ENCODE data around the gene NEGR1.
"Not testable (repeated sequence)": the region's sequence is repeated elsewhere in the genome, so short reads cannot be mapped to it uniquely, and the experiment has no call there.

The NEGR1 gene

GRCh38 chr1:72282271-72283021 is at the start of gene NEGR1:
Gene NEGR1, minus strand, starts transcription at chr1:72282539.
- DNase-seq = peak; percentile 59

- no peak for DNase-seq
These were observed 44.2 kb upstream of the NEGR1 start for GRCh38 chr1:72326494-72326893.

- no peak for DNase-seq
These were observed 42.1 kb upstream of the NEGR1 start for GRCh38 chr1:72324451-72324850.

- DNase-seq = no peak
These were observed 40.6 kb upstream of the NEGR1 start for GRCh38 chr1:72322910-72323309.

GRCh38 chr1:72296501-72296900 is 14.2 kb upstream of the NEGR1 start:
- DNase-seq = no peak

- no peak for DNase-seq
These were observed 6.5 kb upstream of the NEGR1 start for GRCh38 chr1:72288886-72289285.

- no peak for DNase-seq
These were observed 4.1 kb upstream of the NEGR1 start for GRCh38 chr1:72286401-72286800.

- no peak for DNase-seq
These were observed 2.7 kb upstream of the NEGR1 start for GRCh38 chr1:72285074-72285425.

- no peak for DNase-seq
These were observed 2.2 kb upstream of the NEGR1 start for GRCh38 chr1:72284348-72285073.

GRCh38 chr1:72284084-72284347 is 1.7 kb upstream of the NEGR1 start:
- no peak for DNase-seq

- DNase-seq = peak; percentile 14
These were observed 1.2 kb upstream of the NEGR1 start for GRCh38 chr1:72283307-72284083.

GRCh38 chr1:72283022-72283306 is 625 bp upstream of the NEGR1 start:
- DNase-seq = no peak

- no peak for DNase-seq
These were observed 585 bp downstream of the NEGR1 start for GRCh38 chr1:72281637-72282270.

- no peak for DNase-seq
These were observed 1.2 kb downstream of the NEGR1 start for GRCh38 chr1:72281144-72281543.

- no peak for DNase-seq
These were observed 1.6 kb downstream of the NEGR1 start for GRCh38 chr1:72280711-72281110.

- no peak for DNase-seq
These were observed 2.2 kb downstream of the NEGR1 start for GRCh38 chr1:72280131-72280530.

- no peak for DNase-seq
These were observed 3.9 kb downstream of the NEGR1 start for GRCh38 chr1:72278461-72278860.

GRCh38 chr1:72271555-72272085 is 10.7 kb downstream of the NEGR1 start:
- no peak for DNase-seq

- DNase-seq = no peak
These were observed 19.6 kb downstream of the NEGR1 start for GRCh38 chr1:72262735-72263134.

- DNase-seq = no peak
These were observed 29.2 kb downstream of the NEGR1 start for GRCh38 chr1:72253132-72253531.

GRCh38 chr1:72241397-72241796 is 40.9 kb downstream of the NEGR1 start:
- no peak for DNase-seq

GRCh38 chr1:72235931-72236330 is 46.4 kb downstream of the NEGR1 start:
- DNase-seq = not testable (repeated sequence)

GRCh38 chr1:72235062-72235461 is 47.3 kb downstream of the NEGR1 start:
- no peak for DNase-seq

- DNase-seq = no peak
These were observed 51.6 kb downstream of the NEGR1 start for GRCh38 chr1:72230746-72231145.
